ENCODE measurements around the gene TNS2. TPM values are rescaled to one million over a fixed set of nuclear protein-coding genes. Genes with fewer than 3 reads are reported as not detected.
A peak's percentile ranks its signal among the peaks of the same experiment; 100 is the strongest.

The TNS2 gene
- total RNA-seq, 2 experiments from 2014 or later: 2.3 to 3.0 TPM

- ATAC-seq (ENCODE audit: poor library complexity): no peak
- Histone ChIP-seq H3K27ac (ENCODE audit: low read depth in 1 of 2, low read length in 2 of 2) (peak overlapping the region in 1 of 2 donors; percentile 6), H3K9me3 (ENCODE audit: control insufficient read depth in 1 of 2, insufficient read depth in 1 of 2, low read length in 2 of 2) (no peaks in the 10 kb centered on the region), H3K4me3 (ENCODE audit: low read length) (no peak overlapping the region), H3K27me3 (ENCODE audit: control insufficient read depth in 1 of 2, insufficient read depth in 2 of 2, low read length in 2 of 2) (no peaks in the 10 kb centered on the region), H3K36me3 (ENCODE audit: insufficient read depth, low read length) (peaks cover 26% of the 10 kb centered on the region), H3K4me1 (ENCODE audit: insufficient read depth, low read length) (peaks cover 29% of the 10 kb centered on the region)
- ChIA-PET POLR2A (interaction anchor here (1.1 to 1.9 kb wide), 3 partner anchors 8 to 36 kb away, joined by 3 to 6 read pairs (median 3); partner anchors contain the start of genes EIF4B and SPRYD3), CTCF (no interaction called here)
- intact Hi-C loops (cut with DNase I, micrococcal nuclease): no loop called here
- Mint-ChIP-seq H3K9me3 (no peaks in the 10 kb centered on the region), H3K4me3 (peak overlapping the region; percentile 4), H3K27ac (no peak overlapping the region), H3K4me1 (ENCODE audit: low read depth) (peaks cover 36% of the 10 kb centered on the region), H3K27me3 (no peaks in the 10 kb centered on the region), H3K36me3 (ENCODE audit: low read depth) (peaks cover 48% of the 10 kb centered on the region)
- DNase-seq: no peak
- TF ChIP-seq CTCF (IDR thresholded peaks at IDR 0.05): no peak
Observed at GRCh38 chr12:53042607-53043454, 7.0 kb upstream of the TNS2 start.

- intact Hi-C loops (cut with DNase I, micrococcal nuclease): no loop called here
- Mint-ChIP-seq H3K27ac (no peak overlapping the region), H3K36me3 (ENCODE audit: low read depth) (peaks cover 35% of the 10 kb centered on the region), H3K9me3 (no peaks in the 10 kb centered on the region), H3K4me3 (no peak overlapping the region), H3K27me3 (no peaks in the 10 kb centered on the region), H3K4me1 (ENCODE audit: low read depth) (peaks cover 24% of the 10 kb centered on the region)
- ChIA-PET POLR2A (interaction anchor here (1.3 to 4.3 kb wide), 3 partner anchors 10 to 38 kb away, joined by 5 to 27 read pairs (median 6); partner anchors contain the start of genes EIF4B and SPRYD3), CTCF (no interaction called here)
- peaks cover 13% of the 10 kb centered on the region for H3K36me3 ChIP-seq (ENCODE audit: insufficient read depth, low read length)
- H3K4me1 ChIP-seq (ENCODE audit: insufficient read depth, low read length): peaks cover 23% of the 10 kb centered on the region
- H3K9me3 ChIP-seq (ENCODE audit: control insufficient read depth in 1 of 2, insufficient read depth in 1 of 2, low read length in 2 of 2): no peaks in the 10 kb centered on the region
- ATAC-seq (ENCODE audit: poor library complexity) (no peak), DNase-seq (no peak)
- no peak for TF ChIP-seq CTCF (IDR thresholded peaks at IDR 0.05)
- no peaks in the 10 kb centered on the region for H3K27me3 ChIP-seq (ENCODE audit: control insufficient read depth in 1 of 2, insufficient read depth in 2 of 2, low read length in 2 of 2)
- no peak overlapping the region for H3K27ac ChIP-seq (ENCODE audit: low read depth in 1 of 2, low read length in 2 of 2)
- H3K4me3 ChIP-seq (ENCODE audit: low read length): no peak overlapping the region
Observed at GRCh38 chr12:53044052-53044581, 5.7 kb upstream of the TNS2 start.

GRCh38 chr12:53044896-53045695 is 4.8 kb upstream of the TNS2 start:
- Mint-ChIP-seq H3K4me1 (ENCODE audit: low read depth) (peaks cover 21% of the 10 kb centered on the region), H3K4me3 (peak overlapping the region; percentile 62), H3K27me3 (no peaks in the 10 kb centered on the region), H3K27ac (peak overlapping the region; percentile 96), H3K9me3 (no peaks in the 10 kb centered on the region), H3K36me3 (ENCODE audit: low read depth) (peaks cover 27% of the 10 kb centered on the region)
- H3K9me3 ChIP-seq (ENCODE audit: control insufficient read depth in 1 of 2, insufficient read depth in 1 of 2, low read length in 2 of 2): no peaks in the 10 kb centered on the region
- ChIA-PET CTCF (interaction anchor here (0.6 to 1.7 kb wide), 2 partner anchors 21 to 1981 kb away, joined by 3 to 4 read pairs; no protein-coding TSS in a partner anchor), POLR2A (interaction anchor here (1.3 to 4.3 kb wide), 3 partner anchors 9 to 39 kb away, joined by 5 to 27 read pairs (median 5); partner anchors contain the start of genes EIF4B and SPRYD3)
- no peak overlapping the region for H3K27ac ChIP-seq (ENCODE audit: low read depth in 1 of 2, low read length in 2 of 2)
- peaks cover 21% of the 10 kb centered on the region for H3K4me1 ChIP-seq (ENCODE audit: insufficient read depth, low read length)
- H3K36me3 ChIP-seq (ENCODE audit: insufficient read depth, low read length): peaks cover 4% of the 10 kb centered on the region
- no peak for DNase-seq
- ATAC-seq (ENCODE audit: poor library complexity): no peak
- no peak for TF ChIP-seq CTCF (IDR thresholded peaks at IDR 0.05)
- no peak overlapping the region for H3K4me3 ChIP-seq (ENCODE audit: low read length)
- no peaks in the 10 kb centered on the region for H3K27me3 ChIP-seq (ENCODE audit: control insufficient read depth in 1 of 2, insufficient read depth in 2 of 2, low read length in 2 of 2)
- intact Hi-C loops (cut with DNase I, micrococcal nuclease): loop anchor here in 1 of 2 experiments (5.0 kb wide), 1 partner anchor 38 kb away; the partner anchor contains the start of gene EIF4B
